Measurements from ENCODE around the gene EDIL3.
"Not testable (repeated sequence)": the region's sequence is repeated elsewhere in the genome, so short reads cannot be mapped to it uniquely, and the experiment has no call there.

EDIL3 gene

GRCh38 chr5:84378420-84378819, 6.3 kb downstream of the EDIL3 start:
- DNase-seq, result peak; percentile 89

DNA sequence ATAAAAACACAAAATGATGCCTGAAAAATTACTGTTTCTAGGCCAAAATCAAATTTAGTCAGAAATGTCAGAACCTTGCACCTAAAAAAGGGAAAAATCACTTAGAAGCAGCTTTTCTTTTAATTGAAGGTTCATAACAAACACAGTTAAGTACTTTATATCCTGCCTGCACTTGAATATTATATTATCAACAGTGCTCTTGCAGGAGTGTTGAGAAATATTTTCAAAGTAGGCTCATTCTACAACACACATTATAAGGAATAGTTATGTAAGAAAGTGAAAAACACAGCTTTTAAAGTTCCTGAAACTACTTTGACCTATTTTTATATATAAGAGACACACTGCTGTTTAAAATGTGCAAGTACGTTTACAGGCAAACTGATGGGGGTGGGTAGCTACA, 8.3 kb downstream of the EDIL3 start:
- DNase-seq, result no peak

DNA sequence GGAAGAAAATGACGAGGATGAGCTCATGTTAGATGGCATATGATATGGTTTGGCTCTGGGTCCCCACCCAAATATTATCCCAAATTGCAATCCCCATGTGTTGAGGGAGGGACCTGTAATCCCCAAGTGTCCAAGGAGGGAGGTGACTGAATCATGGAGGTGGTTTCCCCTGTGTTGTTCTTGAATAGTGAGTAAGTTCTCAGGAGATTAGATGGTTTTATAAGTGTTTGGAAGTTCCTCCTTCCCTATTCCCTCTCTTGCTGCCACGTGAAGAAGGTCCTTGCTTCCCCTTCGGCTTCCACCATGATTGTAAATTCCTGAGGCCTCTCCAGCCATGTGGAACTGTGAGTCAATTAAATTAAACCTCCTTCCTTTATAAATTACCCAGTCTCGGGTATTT, 10.1 kb downstream of the EDIL3 start:
- no peak for DNase-seq

- DNase-seq, result no peak
These were observed 11.2 kb downstream of the EDIL3 start for GRCh38 chr5:84373506-84373905.

DNA sequence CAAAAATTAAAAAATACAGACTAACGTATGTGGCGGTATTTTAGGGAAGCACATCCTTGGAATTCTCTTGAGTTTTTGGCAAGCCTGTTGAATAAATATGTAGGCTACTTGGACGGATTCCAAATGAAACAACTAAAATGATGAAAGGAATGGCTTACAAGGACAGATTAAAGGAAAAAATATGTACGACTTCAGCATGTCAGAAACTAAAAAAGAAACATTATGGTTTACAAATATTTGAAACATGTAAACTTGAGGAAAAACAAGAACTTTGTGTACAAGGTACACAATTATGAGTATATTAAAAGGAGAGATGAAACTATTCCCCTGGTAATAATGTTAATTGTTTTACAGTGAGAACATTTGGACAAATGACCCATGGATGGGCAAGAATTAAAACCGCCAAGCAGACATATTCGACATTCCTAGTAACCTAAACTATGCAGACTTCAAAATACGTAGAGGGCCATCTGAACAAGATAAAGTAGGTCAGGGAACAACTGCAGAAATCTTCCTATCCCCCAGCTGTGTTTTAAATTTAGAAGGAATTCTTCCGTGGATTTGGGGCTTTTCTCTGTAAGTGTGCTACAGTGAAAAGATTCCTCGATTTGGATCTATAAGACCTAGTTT, 12.5 kb downstream of the EDIL3 start:
- DNase-seq, result peak; percentile 86

GRCh38 chr5:84370176-84370575, 14.5 kb downstream of the EDIL3 start:
- DNase-seq, result no peak

GRCh38 chr5:84364043-84364442, 20.6 kb downstream of the EDIL3 start:
- peak; percentile 37 for DNase-seq

DNA sequence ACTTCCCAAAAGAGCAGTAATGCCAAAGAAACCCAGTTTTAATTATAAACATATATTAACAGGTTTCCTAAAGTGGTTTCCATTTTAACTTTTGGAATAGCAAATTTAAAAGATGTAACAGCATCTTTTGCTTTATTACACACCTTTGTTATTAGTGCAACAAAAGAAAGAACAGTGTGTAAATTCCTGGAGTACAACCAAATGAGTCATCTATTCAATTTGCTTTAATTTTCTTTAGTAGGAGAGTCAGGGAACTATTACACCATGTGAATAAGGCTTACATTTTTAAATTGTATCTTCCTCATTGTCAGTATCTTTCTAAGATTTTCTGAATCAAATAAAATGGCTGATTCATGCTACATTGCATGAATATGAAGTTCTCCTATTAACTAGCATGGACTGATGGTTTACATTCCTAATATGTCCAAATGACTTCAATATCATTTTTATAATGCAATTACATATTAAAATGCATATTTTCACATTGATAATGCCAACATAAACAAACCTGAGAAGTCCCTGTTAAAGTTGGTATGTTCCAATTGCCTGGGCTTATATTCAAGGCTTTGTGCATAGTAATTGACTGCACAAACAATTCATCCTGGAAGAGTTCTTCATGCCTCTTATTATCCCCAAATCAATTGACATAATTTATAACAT, 22.5 kb downstream of the EDIL3 start:
- peak; percentile 8 for DNase-seq

GRCh38 chr5:84361572-84361971, 23.1 kb downstream of the EDIL3 start:
- DNase-seq, result no peak

DNA sequence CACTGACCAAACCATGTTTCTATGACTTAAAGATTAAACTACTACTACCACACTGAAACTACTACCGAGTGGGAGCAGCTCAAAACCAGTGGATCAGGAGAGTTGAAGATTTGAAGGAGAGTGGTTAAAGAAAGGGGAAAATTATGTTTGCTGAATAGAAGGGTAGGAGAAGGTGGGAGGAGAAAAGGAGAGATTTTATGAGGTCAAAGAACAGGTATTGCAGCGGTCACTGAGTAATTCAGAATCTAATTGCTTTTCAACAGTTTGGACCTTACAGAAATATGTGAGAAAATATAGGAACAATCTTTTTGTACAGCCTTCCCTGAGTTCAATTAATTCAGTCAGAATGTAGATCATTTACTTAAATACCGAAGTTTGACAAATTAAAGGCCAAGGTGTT, 24.6 kb downstream of the EDIL3 start:
- no peak for DNase-seq

- DNase-seq, result no peak
These were observed 30.6 kb downstream of the EDIL3 start for GRCh38 chr5:84354101-84354500.

DNA sequence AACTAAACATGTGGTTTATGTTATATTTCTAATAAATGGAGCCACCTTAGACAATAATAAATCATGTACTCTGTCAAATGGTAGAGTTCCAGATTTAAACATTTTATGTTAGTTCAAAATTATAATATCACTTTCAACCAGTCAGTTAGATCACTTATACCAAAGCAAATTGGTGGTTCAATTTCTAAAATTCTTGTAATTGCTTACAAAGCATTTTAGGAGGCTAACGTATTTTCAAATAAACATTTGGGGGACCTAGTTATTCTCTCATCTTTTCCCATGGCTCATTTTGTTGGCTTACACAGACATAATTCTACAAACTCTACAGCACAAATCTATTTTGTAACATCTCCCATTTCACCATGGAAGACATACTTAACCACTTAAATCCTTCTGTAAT, 39.9 kb downstream of the EDIL3 start:
- no peak for DNase-seq

DNA sequence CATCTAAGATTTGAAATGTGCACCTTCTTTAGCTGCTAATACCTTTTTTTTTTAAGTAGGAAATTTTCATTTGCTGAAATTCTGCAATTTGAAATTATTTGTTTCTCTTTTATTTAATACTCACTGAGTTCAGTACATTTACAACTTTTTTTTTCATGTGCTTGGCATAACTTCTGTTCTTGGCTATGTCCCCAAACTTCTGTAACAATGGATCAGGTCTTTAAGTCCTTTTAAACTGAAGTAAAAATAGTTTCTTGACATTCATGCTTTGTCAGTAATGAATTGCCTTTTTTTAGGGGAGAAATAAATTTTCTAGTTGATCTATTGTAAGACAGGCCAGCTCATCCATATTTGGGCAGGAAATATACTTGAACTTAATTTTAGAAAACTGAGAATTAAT, 41.5 kb downstream of the EDIL3 start:
- no peak for DNase-seq

DNA sequence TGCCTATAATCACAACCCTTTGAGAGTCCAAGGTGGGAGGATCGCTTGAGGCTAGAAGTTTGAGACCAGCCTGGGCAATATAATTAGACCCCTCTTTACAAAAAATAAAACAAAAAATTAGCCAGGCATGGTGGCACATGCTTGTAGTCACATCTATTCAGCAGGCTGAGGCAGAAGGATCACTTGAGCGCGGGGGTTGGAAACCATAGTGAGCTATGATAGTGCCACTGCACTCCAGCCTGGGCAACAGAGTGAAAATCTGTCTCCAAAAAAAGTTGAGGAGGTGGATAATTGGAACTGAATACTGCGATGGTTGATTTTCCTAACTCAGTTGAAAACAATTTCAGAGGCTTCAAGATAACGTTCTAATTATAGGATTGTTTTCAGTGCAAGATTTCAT, 52.6 kb downstream of the EDIL3 start:
- DNase-seq, result no peak

DNA sequence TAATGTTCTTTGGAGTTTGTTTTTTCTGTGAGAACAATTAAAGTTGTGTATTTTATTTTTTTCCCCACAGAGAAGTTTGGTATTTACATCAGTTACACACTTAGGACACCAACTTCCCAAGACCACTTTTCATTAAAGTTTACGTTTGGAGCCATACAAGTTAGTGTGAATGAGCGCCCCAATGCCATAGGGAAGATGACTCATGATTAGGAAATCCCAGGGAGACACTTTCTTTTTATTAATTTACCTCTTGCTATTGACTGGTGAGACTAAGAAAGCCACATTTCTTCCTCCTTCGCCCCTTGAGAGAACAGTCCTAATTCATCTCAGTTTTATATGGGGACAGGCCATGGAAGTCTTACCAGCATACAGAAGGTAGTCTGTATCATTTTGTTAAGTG, 57.1 kb downstream of the EDIL3 start:
- DNase-seq, result no peak

- no peak for DNase-seq
These were observed 62.0 kb downstream of the EDIL3 start for GRCh38 chr5:84322646-84323045.

- not testable (repeated sequence) for DNase-seq
These were observed 66.9 kb downstream of the EDIL3 start for GRCh38 chr5:84317826-84318225.

- DNase-seq, result not testable (repeated sequence)
These were observed 72.4 kb downstream of the EDIL3 start for GRCh38 chr5:84312280-84312679.

DNA sequence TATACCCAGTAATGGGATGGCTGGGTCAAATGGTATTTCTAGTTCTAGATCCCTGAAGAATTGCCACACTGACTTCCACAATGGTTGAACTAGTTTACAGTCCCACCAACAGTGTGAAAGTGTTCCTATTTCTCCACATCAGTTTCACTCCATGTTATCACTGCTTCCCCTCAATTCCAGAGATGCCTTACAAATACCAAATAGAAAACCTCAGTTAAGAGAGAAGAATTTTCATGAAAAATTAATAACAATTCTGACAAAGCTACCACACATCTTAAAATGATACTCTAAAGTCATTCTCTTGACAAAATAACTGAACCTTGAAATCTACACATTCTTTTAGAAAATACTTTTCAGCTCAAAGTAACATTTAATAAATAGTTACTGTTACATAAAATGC, 74.8 kb downstream of the EDIL3 start:
- not testable (repeated sequence) for DNase-seq

GRCh38 chr5:84306601-84307000, 78.1 kb downstream of the EDIL3 start:
- peak; percentile 36 for DNase-seq

DNA sequence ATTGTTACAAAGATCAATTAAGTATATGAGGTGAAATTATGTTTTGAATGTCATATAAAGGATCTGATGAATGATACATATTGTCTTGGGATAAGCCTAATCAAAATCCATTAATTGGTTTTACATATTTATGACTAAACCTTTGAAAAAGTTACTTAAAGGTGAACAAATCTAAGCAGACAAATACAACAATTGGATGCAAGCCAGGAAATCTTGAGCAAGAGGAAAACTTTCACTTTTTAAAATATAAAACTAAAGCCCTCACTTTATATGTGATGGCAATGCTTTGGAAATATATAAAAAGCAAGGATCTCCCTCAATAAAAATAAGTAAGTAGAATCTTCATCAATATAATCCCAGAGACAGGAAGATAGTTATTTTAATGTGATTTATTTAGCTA, 80.1 kb downstream of the EDIL3 start:
- no peak for DNase-seq

- DNase-seq, result peak; percentile 35
These were observed 81.4 kb downstream of the EDIL3 start for GRCh38 chr5:84303315-84303714.

DNA sequence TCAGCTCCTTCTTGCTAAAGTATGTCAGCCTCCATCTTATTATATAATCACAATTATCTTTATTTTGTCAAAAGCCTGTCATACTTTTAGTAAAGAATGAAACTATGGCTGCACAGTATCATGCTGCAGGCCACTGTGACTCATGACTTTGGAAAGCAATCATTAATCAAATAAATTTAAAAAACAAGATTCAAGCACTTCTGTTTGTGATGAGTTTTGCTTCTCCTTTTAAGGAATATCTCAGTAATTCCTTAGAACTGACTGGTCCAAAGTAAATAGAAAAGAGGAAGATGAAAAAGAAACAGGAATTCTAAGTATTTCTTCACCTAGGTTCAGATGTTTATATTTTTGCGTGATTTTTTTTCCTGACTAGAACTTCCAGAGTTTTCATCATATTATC, 83.1 kb downstream of the EDIL3 start:
- peak; percentile 65 for DNase-seq

GRCh38 chr5:84299959-84300358, 84.7 kb downstream of the EDIL3 start:
- peak; percentile 36 for DNase-seq

GRCh38 chr5:84298628-84299027, 86.1 kb downstream of the EDIL3 start:
- no peak for DNase-seq
